Peyer's patch (tissue), 4 donors: ENCODE measurements around the gene CCT3. TPM values are rescaled to one million over a fixed set of nuclear protein-coding genes. Genes with fewer than 3 reads are reported as not detected.

Source experiments
- DNase-seq, 3 donors: peaks; one replicate each; pipeline ENCODE4 v3.0.0-alpha.2; 2017 to 2019
- H3K27ac ChIP-seq, 4 donors: fragments of 200-600 bp; sonication (generic); one replicate each; pipeline ENCODE4 v1.5.1; 2016 to 2019
- H3K27me3 ChIP-seq, 2 donors: fragments of 200-600 bp; sonication (generic); one replicate each; pipeline ENCODE4 v1.5.1; 2019
- H3K36me3 ChIP-seq, 3 donors: fragments of 200-600 bp; sonication (generic); one replicate each; pipeline ENCODE4 v1.5.1; 2016 to 2019
- H3K4me1 ChIP-seq, 4 donors: fragments of 200-600 bp; sonication (generic); one replicate each; pipeline ENCODE4 v1.5.1; 2016 to 2019
- H3K4me3 ChIP-seq, 4 donors: fragments of 200-600 bp; sonication (generic); 1 replicate in 3 of 4; 2 replicates in 1 of 4; pipeline ENCODE4 v1.5.1; 2016 to 2019; ENCODE audit warnings: mild to moderate bottlenecking in 1 of 4
- H3K9me3 ChIP-seq, 4 donors: fragments of 200-600 bp; sonication (generic); one replicate each; pipeline ENCODE4 v1.5.1; 2016 to 2019; ENCODE audit warnings: mild to moderate bottlenecking in 1 of 4
- POLR2A ChIP-seq, 2 donors: fragments of 450-650 bp; IDR thresholded peaks; one replicate each; pipeline ENCODE4 v1.5.1; 2017; ENCODE audit warnings: antibody characterized with exemption in 2 of 2, mild to moderate bottlenecking in 2 of 2, moderate library complexity in 2 of 2
- total RNA-seq, 4 donors: library from RNA; depleted of rRNA; stranded (reverse); fragments of >200 nt; gene quantifications; one replicate each; pipeline ENCODE4 v1.1.0, GENCODE V29; 2016
- TF ChIP-seq, protein P1 (sequence below), 6 experiments: fragments of 450-650 bp in 4 of 6; fragments of 200-600 bp in 2 of 6; sonication (generic) in 1 of 6; IDR thresholded peaks; one replicate each; pipeline ENCODE4 v1.5.1; 2017 to 2019; ENCODE audit warnings: antibody characterized with exemption in 6 of 6, mild to moderate bottlenecking in 3 of 6, moderate library complexity in 1 of 6

The CCT3 gene
- total RNA-seq, 4 donors from 2014 or later, result 63.9 to 148 (median 134) TPM

DNA sequence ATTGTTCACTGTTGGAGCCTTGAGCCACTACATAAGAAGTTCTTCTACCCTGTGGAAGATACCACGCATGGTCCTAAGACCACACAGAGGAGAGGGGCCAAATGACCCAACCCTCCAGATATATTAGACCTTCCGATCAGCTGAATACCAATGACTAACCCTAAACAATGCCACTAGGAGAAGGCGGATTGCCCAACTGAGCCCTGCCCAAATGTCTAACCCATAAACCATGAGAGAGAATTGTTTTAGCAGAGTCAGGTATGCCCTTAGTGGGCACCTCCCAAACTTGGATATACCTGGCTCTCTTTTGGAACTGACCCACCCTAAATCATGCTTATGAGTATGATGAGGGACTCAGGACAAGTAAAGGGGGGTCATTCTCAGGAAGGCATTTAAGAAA is 67.8 kb downstream of the CCT3 start:
- H3K4me1 ChIP-seq, result no peaks in the 10 kb centered on the region
- DNase-seq, result no peak
- H3K27me3 ChIP-seq, result no peaks in the 10 kb centered on the region
- peaks cover 0 to 99% (median 5%) of the 10 kb centered on the region in 3 donors for H3K36me3 ChIP-seq
- no peak overlapping the region for H3K27ac ChIP-seq
- TF ChIP-seq, protein P1, sequence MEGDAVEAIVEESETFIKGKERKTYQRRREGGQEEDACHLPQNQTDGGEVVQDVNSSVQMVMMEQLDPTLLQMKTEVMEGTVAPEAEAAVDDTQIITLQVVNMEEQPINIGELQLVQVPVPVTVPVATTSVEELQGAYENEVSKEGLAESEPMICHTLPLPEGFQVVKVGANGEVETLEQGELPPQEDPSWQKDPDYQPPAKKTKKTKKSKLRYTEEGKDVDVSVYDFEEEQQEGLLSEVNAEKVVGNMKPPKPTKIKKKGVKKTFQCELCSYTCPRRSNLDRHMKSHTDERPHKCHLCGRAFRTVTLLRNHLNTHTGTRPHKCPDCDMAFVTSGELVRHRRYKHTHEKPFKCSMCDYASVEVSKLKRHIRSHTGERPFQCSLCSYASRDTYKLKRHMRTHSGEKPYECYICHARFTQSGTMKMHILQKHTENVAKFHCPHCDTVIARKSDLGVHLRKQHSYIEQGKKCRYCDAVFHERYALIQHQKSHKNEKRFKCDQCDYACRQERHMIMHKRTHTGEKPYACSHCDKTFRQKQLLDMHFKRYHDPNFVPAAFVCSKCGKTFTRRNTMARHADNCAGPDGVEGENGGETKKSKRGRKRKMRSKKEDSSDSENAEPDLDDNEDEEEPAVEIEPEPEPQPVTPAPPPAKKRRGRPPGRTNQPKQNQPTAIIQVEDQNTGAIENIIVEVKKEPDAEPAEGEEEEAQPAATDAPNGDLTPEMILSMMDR (IDR thresholded peaks at IDR 0.05), result no peak
- TF ChIP-seq POLR2A (IDR thresholded peaks at IDR 0.05), result no peak
- H3K4me3 ChIP-seq, result no peak overlapping the region
- no peaks in the 10 kb centered on the region for H3K9me3 ChIP-seq

- no peaks in the 10 kb centered on the region for H3K27me3 ChIP-seq
- no peak overlapping the region for H3K4me3 ChIP-seq
- no peak for DNase-seq
- no peaks in the 10 kb centered on the region for H3K4me1 ChIP-seq
- no peaks in the 10 kb centered on the region for H3K9me3 ChIP-seq
- no peak for TF ChIP-seq POLR2A (IDR thresholded peaks at IDR 0.05)
- TF ChIP-seq, protein P1 (IDR thresholded peaks at IDR 0.05), result no peak
- H3K27ac ChIP-seq, result no peak overlapping the region
- peaks cover 0 to 97% (median 5%) of the 10 kb centered on the region in 3 donors for H3K36me3 ChIP-seq
Measured at GRCh38 chr1:156268336-156268735, 69.8 kb downstream of the CCT3 start.

DNA sequence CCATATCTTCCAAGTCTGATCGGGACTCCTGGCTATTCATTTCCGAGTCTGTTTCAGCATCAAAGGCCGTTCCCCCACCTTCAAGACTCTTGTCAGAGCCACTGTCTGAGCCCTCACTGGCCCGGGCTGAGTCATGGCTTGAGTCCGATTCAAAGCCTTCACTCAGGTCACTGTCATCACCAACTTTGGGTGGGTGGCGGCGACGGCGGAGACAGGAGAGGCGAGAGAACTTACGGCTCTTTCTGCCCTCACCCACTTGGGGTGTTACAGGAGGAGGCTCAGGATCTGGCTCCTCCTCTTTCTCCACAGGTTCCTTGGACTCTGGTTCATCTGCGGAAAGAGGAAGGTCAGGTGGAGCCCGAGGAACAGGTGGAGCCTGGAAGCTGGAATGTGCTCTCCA is 72.0 kb downstream of the CCT3 start:
- TF ChIP-seq POLR2A (IDR thresholded peaks at IDR 0.05), result no peak
- TF ChIP-seq, protein P1 (IDR thresholded peaks at IDR 0.05), result no peak
- Histone ChIP-seq H3K4me3 (no peak overlapping the region), H3K4me1 (no peaks in the 10 kb centered on the region), H3K27ac (no peak overlapping the region), H3K9me3 (no peaks in the 10 kb centered on the region), H3K27me3 (no peaks in the 10 kb centered on the region), H3K36me3 (peaks cover 0 to 98% (median 5%) of the 10 kb centered on the region in 3 donors)
- no peak for DNase-seq

DNA sequence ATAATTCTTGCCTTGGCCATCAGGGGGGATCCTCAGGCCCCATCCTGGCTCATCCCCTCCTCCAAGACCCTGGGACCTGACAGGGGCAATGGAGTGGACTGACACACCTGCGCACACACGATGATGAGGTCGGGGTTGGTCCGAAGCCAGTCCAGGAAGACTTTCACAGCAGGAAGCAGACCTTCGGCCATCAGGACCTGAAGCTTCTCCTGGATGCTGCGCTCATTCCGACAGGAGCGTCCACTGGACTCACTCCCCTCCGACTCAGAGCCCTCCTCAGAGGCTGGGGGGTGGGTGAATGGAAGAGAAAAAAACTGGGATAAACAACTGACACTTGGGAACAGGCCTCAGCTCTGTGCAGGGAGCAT is 74.8 kb downstream of the CCT3 start:
- Histone ChIP-seq H3K27me3 (no peaks in the 10 kb centered on the region), H3K36me3 (peaks cover 0 to 98% (median 5%) of the 10 kb centered on the region in 3 donors), H3K27ac (no peak overlapping the region), H3K4me3 (no peak overlapping the region), H3K4me1 (no peaks in the 10 kb centered on the region), H3K9me3 (no peaks in the 10 kb centered on the region)
- no peak for DNase-seq
- TF ChIP-seq POLR2A (IDR thresholded peaks at IDR 0.05), result no peak
- TF ChIP-seq, protein P1 (IDR thresholded peaks at IDR 0.05), result no peak

GRCh38 chr1:156262461-156263287 is 75.4 kb downstream of the CCT3 start:
- TF ChIP-seq, protein P1 (IDR thresholded peaks at IDR 0.05), result no peak
- TF ChIP-seq POLR2A (IDR thresholded peaks at IDR 0.05), result no peak
- Histone ChIP-seq H3K9me3 (no peaks in the 10 kb centered on the region), H3K27ac (no peak overlapping the region)

More at GRCh38 chr1:156262461-156263287, 75.4 kb downstream of the CCT3 start:
- DNase-seq, result no peak
- no peaks in the 10 kb centered on the region for H3K27me3 ChIP-seq
- H3K4me3 ChIP-seq, result no peak overlapping the region
- peaks cover 0 to 98% (median 0%) of the 10 kb centered on the region in 3 donors for H3K36me3 ChIP-seq
- H3K4me1 ChIP-seq, result no peaks in the 10 kb centered on the region
